SK-N-SH (cell line): ENCODE results near the gene MIA. TPM values are rescaled to one million over a fixed set of nuclear protein-coding genes. Genes with fewer than 3 reads are reported as not detected.

ENCODE experiments used
- CTCF ChIA-PET: fragments of 300-600, 350-600 bp; formaldehyde crosslinking; extraction: SDS; loops from one replicate; lab custom pipeline; 2021; lab: Yijun Ruan, JAX
- POLR2A ChIA-PET: fragments of 350-600 bp; sonication (Branson Sonifier 250); formaldehyde crosslinking; extraction: SDS; loops from one replicate; lab custom pipeline; 2020; ENCODE audit warnings: antibody characterized with exemption, inconsistent platforms; lab: Yijun Ruan, JAX
- DNase-seq: peaks from one replicate; pipeline ENCODE4 v3.0.0; 2012
- H2AFZ ChIP-seq: fragments of 200-600 bp; sonication (generic); 2 replicates; pipeline ENCODE4 v1.8.1; 2016; ENCODE audit warnings: antibody characterized with exemption, mild to moderate bottlenecking, low read depth
- H3F3A ChIP-seq: fragments of 200-600 bp; sonication (generic); replicated peaks from 2 replicates; pipeline ENCODE3; 2016; ENCODE audit warnings: antibody characterized with exemption, mild to moderate bottlenecking; ENCODE audit not compliant: insufficient read depth
- H3K27ac ChIP-seq, 2 experiments: fragments of 200-500 bp in 1 of 2; fragments of 200-600 bp in 1 of 2; sonication (Bioruptor generic) in 1 of 2; sonication (generic), shearing (Covaris generic) in 1 of 2; 2 replicates each; pipeline versions ENCODE4 v1.5.1 to v1.6.1; 2014 to 2016; ENCODE audit warnings: low read depth in 2 of 2, inconsistent platforms in 1 of 2, low read length in 1 of 2, mild to moderate bottlenecking in 1 of 2, mixed read lengths in 1 of 2
- H3K27me3 ChIP-seq: fragments of 200-600 bp; sonication (generic), shearing (Covaris generic); 2 replicates; pipeline ENCODE4 v1.6.1; 2016; ENCODE audit warnings: mixed run types; ENCODE audit not compliant: insufficient read depth
- H3K36me3 ChIP-seq, 2 experiments: fragments of 200-500 bp in 1 of 2; fragments of 200-600 bp in 1 of 2; sonication (Bioruptor generic) in 1 of 2; sonication (generic) in 1 of 2; replicated peaks in 1 of 2; 2 replicates each; pipeline versions ENCODE3 to v1.5.1; 2014 to 2016; ENCODE audit warnings: low read length in 1 of 2, mild to moderate bottlenecking in 1 of 2; ENCODE audit not compliant: insufficient read depth in 2 of 2, control insufficient read depth in 1 of 2
- H3K4me1 ChIP-seq, 2 experiments: fragments of 200-500 bp in 1 of 2; fragments of 200-600 bp in 1 of 2; sonication (Bioruptor generic) in 1 of 2; sonication (generic), shearing (Covaris generic) in 1 of 2; 2 replicates each; pipeline versions ENCODE4 v1.5.1 to v1.6.1; 2014 to 2016; ENCODE audit warnings: low read depth in 1 of 2, low read length in 1 of 2, mixed run types in 1 of 2; ENCODE audit not compliant: insufficient read depth in 2 of 2, control insufficient read depth in 1 of 2
- H3K4me2 ChIP-seq: fragments of 200-600 bp; sonication (generic), shearing (Covaris generic); 2 replicates; pipeline ENCODE4 v1.6.1; 2017; ENCODE audit warnings: mixed run types
- H3K4me3 ChIP-seq, 2 experiments: fragments of 200-500 bp in 1 of 2; fragments of 200-600 bp in 1 of 2; sonication (Bioruptor generic) in 1 of 2; sonication (generic), shearing (Covaris generic) in 1 of 2; 2 replicates each; pipeline versions ENCODE4 v1.5.1 to v1.8.1; 2014 to 2016; ENCODE audit warnings: low read depth in 2 of 2, inconsistent platforms in 1 of 2, low read length in 1 of 2, mild to moderate bottlenecking in 1 of 2, mixed read lengths in 1 of 2, moderate library complexity in 1 of 2
- H3K79me2 ChIP-seq: fragments of 200-600 bp; sonication (generic); 2 replicates; pipeline ENCODE4 v1.8.1; 2017; ENCODE audit warnings: mild to moderate bottlenecking; ENCODE audit not compliant: insufficient read depth
- H3K9ac ChIP-seq: fragments of 200-600 bp; sonication (generic); 2 replicates; pipeline ENCODE4 v1.6.1; 2017; ENCODE audit warnings: mixed run types
- H3K9me2 ChIP-seq: fragments of 200-600 bp; sonication (generic); 2 replicates; pipeline ENCODE4 v1.6.1; 2017; ENCODE audit warnings: mixed run types
- H3K9me3 ChIP-seq: fragments of 200-600 bp; sonication (generic); 2 replicates; pipeline ENCODE4 v1.6.1; 2017; ENCODE audit warnings: mixed run types, mild to moderate bottlenecking, moderate library complexity
- H4K20me1 ChIP-seq: fragments of 200-600 bp; sonication (generic); 2 replicates; pipeline ENCODE4 v1.6.1; 2017; ENCODE audit warnings: mild to moderate bottlenecking, mixed run types; ENCODE audit not compliant: insufficient read depth
- CHD2 ChIP-seq: fragments of 150-350 bp; IDR thresholded peaks from 2 replicates; pipeline ENCODE4 v1.6.1; 2018; ENCODE audit warnings: low read length; ENCODE audit not compliant: partially characterized antibody
- ELF1 ChIP-seq: IDR thresholded peaks from 2 replicates; pipeline ENCODE4 v1.4.0; 2012
- EP300 ChIP-seq, 2 experiments: IDR thresholded peaks; 2 replicates each; pipeline versions ENCODE4 v1.4.0 to v1.6.1; 2012; ENCODE audit warnings: borderline replicate concordance in 1 of 2, low read depth in 1 of 2, low read length in 1 of 2
- FOXJ3 ChIP-seq: sonication (generic); formaldehyde crosslinking; IDR thresholded peaks from 2 replicates; pipeline ENCODE4 v1.5.1; 2020; ENCODE audit warnings: mild to moderate bottlenecking, missing genetic modification reagents
- FOXM1 ChIP-seq: IDR thresholded peaks from 2 replicates; pipeline ENCODE4 v1.4.0; 2012; ENCODE audit warnings: low read depth, mild to moderate bottlenecking
- GATA2 ChIP-seq: sonication (generic); formaldehyde crosslinking; IDR thresholded peaks from 2 replicates; pipeline ENCODE4 v1.5.0; 2020; ENCODE audit warnings: mild to moderate bottlenecking, missing genetic modification reagents
- MEF2A ChIP-seq: IDR thresholded peaks from 2 replicates; pipeline ENCODE4 v1.4.0; 2012; ENCODE audit warnings: low read depth, borderline replicate concordance
- MXI1 ChIP-seq: IDR thresholded peaks from 2 replicates; pipeline ENCODE4 v1.6.1; 2012; ENCODE audit warnings: mild to moderate bottlenecking, low read depth, low read length, improper control_type of control experiment
- NFIC ChIP-seq: IDR thresholded peaks from 2 replicates; pipeline ENCODE4 v1.4.0; 2012; ENCODE audit warnings: borderline replicate concordance
- NRF1 ChIP-seq: IDR thresholded peaks from 2 replicates; pipeline ENCODE4 v1.6.1; 2012; ENCODE audit warnings: low read depth, mild to moderate bottlenecking, low read length
- POLR2AphosphoS5 ChIP-seq: IDR thresholded peaks from 2 replicates; pipeline ENCODE4 v1.6.1; 2012; ENCODE audit warnings: low read depth, low read length
- RAD21 ChIP-seq: IDR thresholded peaks from 2 replicates; pipeline ENCODE4 v1.6.1; 2012; ENCODE audit warnings: mild to moderate bottlenecking, low read length
- RCOR1 ChIP-seq: fragments of 150-350 bp; IDR thresholded peaks from 2 replicates; pipeline ENCODE4 v1.6.1; 2017; ENCODE audit warnings: antibody characterized with exemption, low read length
- SIN3A ChIP-seq: IDR thresholded peaks from 2 replicates; pipeline ENCODE4 v1.6.1; 2012; ENCODE audit warnings: low read depth, mild to moderate bottlenecking, low read length, moderate library complexity, borderline replicate concordance
- TAF1 ChIP-seq: IDR thresholded peaks from 2 replicates; pipeline ENCODE4 v1.6.1; 2012; ENCODE audit warnings: low read depth, mild to moderate bottlenecking, low read length, moderate library complexity, borderline replicate concordance
- YY1 ChIP-seq: IDR thresholded peaks from 2 replicates; pipeline ENCODE4 v1.4.0; 2012; ENCODE audit warnings: low read depth, mild to moderate bottlenecking
- WGBS: methylation state at CpG from one replicate; pipeline ENCODE4 v1.1.6; 2017; ENCODE audit warnings: low lambda C conversion rate; 5-methylcytosine and 5-hydroxymethylcytosine counted together
- polyA plus RNA-seq, 3 experiments: library from polyadenylated mRNA; depleted of rRNA; stranded (reverse); fragments of >200 nt; gene quantifications; 2 replicates each; pipeline ENCODE4 v1.2.3, GENCODE V29; 2012
- TF ChIP-seq, protein P1 (sequence below): IDR thresholded peaks from 2 replicates; pipeline ENCODE4 v1.4.0; 2012; ENCODE audit warnings: low read depth, borderline replicate concordance
- TF ChIP-seq, protein P2 (sequence below): IDR thresholded peaks from 2 replicates; pipeline ENCODE4 v1.4.0; 2012; ENCODE audit warnings: low read depth, borderline replicate concordance
- TF ChIP-seq, protein P3 (sequence below): fragments of 150-350 bp; IDR thresholded peaks from 2 replicates; pipeline ENCODE4 v1.6.1; 2017; ENCODE audit warnings: antibody characterized with exemption, low read length, low read depth, borderline replicate concordance
- TF ChIP-seq, protein P4 (sequence below): IDR thresholded peaks from 2 replicates; pipeline ENCODE4; 2012

Gene MIA
- polyA plus RNA-seq, 1 of the 3 experiments (the other 2 are of a cell fraction), result not detected

DNA sequence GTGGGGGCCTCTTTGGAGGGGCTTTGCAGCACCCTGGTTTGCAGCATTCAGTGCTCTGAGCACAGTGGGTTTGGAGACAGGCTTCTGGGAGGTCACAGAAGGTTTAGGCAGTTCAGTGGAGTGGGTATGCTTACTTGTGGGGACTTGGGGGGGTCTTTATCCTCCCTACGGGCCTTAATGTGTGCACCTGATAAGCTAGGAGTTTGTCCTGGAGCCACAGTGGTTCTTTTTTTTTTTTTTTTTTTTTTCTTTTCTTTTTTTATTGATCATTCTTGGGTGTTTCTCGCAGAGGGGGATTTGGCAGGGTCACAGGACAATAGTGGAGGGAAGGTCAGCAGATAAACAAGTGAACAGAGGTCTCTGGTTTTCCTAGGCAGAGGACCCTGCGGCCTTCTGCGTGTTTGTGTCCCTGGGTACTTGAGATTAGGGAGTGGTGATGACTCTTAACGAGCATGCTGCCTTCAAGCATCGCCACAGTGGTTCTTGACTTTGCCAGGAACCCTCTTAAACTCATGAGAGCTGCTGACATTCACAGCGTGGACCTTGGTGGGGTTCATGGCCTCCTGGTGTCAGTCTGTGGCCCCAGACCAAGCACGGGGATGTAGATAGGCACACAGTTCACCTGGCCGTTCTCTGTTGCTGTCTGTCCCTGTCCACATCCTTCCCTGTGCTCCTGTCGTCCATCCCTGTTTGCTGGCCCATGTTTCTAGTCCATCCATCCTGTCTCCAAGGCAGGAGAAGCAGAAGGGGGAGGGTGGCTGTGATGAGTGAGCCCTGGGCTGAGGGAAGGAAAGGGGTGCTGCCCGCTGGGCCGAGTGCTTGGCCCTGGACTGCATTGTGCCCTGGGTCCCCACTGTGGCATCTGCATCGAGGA is 26.3 kb downstream of the MIA start (continued):
- TF ChIP-seq MEF2A (no peak), GATA2 (CRISPR knock-in tag) (no peak), SIN3A (no peak), CHD2 (no peak), POLR2AphosphoS5 (no peak), EP300 (IDR thresholded peaks at IDR 0.05; ENCODE audit: borderline replicate concordance in 1 of 2, low read depth in 1 of 2, low read length in 1 of 2) (no peak), RAD21 (no peak), NRF1 (no peak)
- TF ChIP-seq, protein P1, sequence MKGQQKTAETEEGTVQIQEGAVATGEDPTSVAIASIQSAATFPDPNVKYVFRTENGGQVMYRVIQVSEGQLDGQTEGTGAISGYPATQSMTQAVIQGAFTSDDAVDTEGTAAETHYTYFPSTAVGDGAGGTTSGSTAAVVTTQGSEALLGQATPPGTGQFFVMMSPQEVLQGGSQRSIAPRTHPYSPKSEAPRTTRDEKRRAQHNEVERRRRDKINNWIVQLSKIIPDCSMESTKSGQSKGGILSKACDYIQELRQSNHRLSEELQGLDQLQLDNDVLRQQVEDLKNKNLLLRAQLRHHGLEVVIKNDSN, result no peak
- TF ChIP-seq, protein P2, sequence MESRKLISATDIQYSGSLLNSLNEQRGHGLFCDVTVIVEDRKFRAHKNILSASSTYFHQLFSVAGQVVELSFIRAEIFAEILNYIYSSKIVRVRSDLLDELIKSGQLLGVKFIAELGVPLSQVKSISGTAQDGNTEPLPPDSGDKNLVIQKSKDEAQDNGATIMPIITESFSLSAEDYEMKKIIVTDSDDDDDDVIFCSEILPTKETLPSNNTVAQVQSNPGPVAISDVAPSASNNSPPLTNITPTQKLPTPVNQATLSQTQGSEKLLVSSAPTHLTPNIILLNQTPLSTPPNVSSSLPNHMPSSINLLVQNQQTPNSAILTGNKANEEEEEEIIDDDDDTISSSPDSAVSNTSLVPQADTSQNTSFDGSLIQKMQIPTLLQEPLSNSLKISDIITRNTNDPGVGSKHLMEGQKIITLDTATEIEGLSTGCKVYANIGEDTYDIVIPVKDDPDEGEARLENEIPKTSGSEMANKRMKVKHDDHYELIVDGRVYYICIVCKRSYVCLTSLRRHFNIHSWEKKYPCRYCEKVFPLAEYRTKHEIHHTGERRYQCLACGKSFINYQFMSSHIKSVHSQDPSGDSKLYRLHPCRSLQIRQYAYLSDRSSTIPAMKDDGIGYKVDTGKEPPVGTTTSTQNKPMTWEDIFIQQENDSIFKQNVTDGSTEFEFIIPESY, result no peak

DNA sequence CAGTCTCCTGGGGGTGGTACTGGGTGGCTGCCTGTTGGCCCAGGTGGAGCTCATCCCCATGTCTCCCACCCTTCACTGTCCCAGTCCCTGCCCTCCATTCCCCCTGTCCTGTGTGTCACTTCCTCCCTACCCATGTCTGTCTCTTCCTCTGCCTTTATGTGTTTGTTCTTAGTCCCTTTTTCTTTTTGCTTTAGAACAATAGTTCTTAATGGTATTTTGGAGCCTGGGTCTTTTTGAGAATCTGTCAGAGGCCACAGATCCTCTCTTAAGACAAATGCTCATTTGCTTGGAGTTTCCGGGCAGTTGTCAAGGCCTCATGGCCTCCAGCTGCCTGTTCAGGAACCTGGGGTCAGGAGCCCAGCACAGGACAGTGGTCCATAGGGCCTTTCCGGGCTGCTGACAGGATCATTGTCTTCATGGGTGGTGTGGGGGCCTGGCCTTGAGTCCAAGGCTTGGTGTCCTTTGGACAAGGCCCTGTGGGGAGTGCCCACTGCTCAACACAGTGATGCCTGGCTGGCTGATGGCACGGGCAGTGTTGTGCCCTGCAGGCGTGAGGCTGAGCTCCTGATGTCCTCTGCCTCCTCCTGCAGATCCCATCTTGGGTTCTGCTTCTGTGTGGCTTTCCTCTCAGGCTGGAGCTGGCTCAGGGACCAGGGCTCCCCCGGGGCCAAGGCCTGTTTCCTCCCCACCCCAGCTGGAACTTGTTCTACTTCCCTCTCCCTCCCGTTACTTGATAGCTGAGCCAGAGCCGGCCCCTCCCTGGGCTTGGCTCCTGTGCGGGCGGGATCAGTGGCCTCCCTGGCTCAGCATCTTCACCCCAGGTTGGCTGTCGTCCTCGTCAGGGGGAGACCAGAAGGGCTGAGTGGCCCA is 27.2 kb downstream of the MIA start:
- Histone ChIP-seq H3K27me3 (no peaks in the 10 kb centered on the region), H4K20me1 (peaks cover 76% of the 10 kb centered on the region), H3K9me3 (no peaks in the 10 kb centered on the region), H3K4me1 (peaks cover 42 to 77% of the 10 kb centered on the region in 2 experiments; a peak in 2 of 4 replicates), H3K9me2 (no peaks in the 10 kb centered on the region), H3K4me3 (peak overlapping the region; percentile 17 to 49; a peak in 3 of 4 replicates), H3K9ac (no peak overlapping the region), H3K4me2 (peak overlapping the region; percentile 98), H3K79me2 (peaks cover 81% of the 10 kb centered on the region), H3K36me3 (peaks cover 26 to 38% of the 10 kb centered on the region in 2 experiments), H3K27ac (peak overlapping the region in 1 of 2 experiments; percentile 67; a peak in 2 of 4 replicates), H2AFZ (no peak overlapping the region), H3F3A (peaks cover 21% of the 10 kb centered on the region)
- peak; percentile 67 for DNase-seq
- CTCF ChIA-PET, result interaction anchor here (0.6 to 1.3 kb wide), 4 partner anchors 25 to 141 kb away, joined by 3 to 5 read pairs (median 4); partner anchors contain the start of gene RAB4B
- WGBS, result 78% methylated on average over 11 of the region's 11 CpGs
- POLR2A ChIA-PET, result interaction anchor here (0.9 to 1.4 kb wide), 2 partner anchors 24 to 60 kb away, joined by 3 to 8 read pairs; partner anchors contain the start of gene RAB4B
- TF ChIP-seq FOXM1, result no peak
- 0 out of 2 replicates have a peak, but pooled peaks have one; percentile 27 for TF ChIP-seq RCOR1
- TF ChIP-seq NFIC, result no peak
- no peak for TF ChIP-seq MEF2A
- no peak for TF ChIP-seq ELF1
- TF ChIP-seq, protein P3, sequence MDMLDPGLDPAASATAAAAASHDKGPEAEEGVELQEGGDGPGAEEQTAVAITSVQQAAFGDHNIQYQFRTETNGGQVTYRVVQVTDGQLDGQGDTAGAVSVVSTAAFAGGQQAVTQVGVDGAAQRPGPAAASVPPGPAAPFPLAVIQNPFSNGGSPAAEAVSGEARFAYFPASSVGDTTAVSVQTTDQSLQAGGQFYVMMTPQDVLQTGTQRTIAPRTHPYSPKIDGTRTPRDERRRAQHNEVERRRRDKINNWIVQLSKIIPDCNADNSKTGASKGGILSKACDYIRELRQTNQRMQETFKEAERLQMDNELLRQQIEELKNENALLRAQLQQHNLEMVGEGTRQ, result no peak
- peak; percentile 25; the same call in 1 of the 2 replicates for TF ChIP-seq MXI1
- TF ChIP-seq, protein P1, result no peak
- no peak for TF ChIP-seq TAF1
- TF ChIP-seq NRF1, result no peak
- TF ChIP-seq YY1, result no peak
- TF ChIP-seq EP300 (IDR thresholded peaks at IDR 0.05; ENCODE audit: borderline replicate concordance in 1 of 2, low read depth in 1 of 2, low read length in 1 of 2), result 0 out of 4 replicates have a peak, but pooled peaks of 1 of the 2 experiments have one; percentile 10
- TF ChIP-seq FOXJ3 (CRISPR knock-in tag), result 0 out of 2 replicates have a peak, but pooled peaks have one; percentile 40
- TF ChIP-seq, protein P4, sequence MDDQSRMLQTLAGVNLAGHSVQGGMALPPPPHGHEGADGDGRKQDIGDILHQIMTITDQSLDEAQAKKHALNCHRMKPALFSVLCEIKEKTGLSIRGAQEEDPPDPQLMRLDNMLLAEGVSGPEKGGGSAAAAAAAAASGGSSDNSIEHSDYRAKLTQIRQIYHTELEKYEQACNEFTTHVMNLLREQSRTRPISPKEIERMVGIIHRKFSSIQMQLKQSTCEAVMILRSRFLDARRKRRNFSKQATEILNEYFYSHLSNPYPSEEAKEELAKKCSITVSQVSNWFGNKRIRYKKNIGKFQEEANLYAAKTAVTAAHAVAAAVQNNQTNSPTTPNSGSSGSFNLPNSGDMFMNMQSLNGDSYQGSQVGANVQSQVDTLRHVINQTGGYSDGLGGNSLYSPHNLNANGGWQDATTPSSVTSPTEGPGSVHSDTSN, result no peak
